ENCODE measurements around the gene CCSER2.

CCSER2 gene

DNA sequence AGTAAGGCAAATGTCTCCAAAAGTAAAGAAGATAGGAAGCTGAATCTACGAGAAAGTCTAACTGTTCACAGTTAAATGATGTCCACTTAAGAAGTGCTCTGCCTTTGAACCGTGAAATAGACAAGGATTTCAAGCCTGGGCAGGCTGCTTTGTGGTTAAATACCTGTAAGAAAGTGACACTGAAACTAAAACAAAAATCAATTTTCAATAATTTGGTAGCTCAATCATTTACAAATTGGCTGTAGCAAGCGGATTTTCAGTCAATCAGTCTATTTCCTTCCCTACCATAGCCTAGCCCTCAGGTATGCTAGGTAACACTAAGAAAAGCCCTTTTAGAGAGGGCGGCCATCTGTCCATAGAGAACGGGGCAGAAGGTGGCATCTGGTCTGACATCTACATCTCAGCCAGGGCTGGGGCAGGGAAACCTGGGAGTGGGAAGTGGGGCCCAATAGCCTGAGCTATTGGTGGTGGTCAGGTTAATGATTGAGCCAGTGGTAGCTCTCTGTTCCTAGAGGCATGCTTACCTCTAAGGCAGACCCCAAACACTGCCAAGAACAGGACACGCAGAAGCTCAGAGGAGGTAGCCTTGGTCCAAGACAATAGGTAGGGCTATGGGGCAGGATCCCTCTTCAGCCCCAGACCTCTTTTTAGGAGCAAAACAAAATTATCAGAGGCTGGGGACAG is 223.2 kb downstream of the CCSER2 start:
- DNase-seq, result no peak

DNA sequence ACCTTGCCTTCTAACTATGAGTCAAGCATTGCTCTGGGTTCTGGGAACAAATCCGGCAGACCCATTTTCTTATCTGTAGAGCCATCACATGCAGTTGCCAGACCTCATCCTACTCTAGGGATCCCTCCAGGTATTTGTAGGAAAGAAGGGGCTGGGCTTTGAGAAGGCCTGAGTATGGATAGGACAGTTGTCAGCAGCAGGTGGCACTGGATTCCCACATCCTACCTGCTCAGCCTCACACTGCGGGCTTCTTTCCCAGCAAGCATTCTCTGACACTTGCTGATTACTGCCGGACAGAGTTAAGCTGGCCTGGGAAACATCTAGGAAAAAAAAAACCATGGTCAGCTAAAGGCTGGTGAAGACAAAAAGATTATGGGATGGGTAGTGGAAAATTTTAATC is 224.1 kb downstream of the CCSER2 start:
- DNase-seq, result no peak

DNA sequence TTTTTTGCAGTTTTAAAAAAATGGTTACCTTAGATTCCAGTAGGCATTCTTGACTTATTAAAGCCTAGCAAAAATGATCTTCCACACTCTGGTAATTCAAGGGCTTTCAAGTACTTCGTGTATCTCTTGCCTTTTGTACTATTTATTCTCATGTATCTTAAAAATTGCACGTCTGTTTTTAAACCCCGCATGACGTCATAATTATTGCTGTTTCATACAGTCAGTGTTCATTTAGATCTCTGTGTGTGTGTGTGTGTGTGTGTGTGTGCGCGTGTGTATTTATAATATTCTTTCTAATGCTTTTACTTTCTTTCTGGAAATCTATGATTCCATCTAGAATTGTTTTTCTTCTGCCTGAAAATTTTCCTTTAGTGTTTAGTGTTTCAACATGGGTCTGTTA is 234.2 kb downstream of the CCSER2 start:
- DNase-seq, result no peak

DNA sequence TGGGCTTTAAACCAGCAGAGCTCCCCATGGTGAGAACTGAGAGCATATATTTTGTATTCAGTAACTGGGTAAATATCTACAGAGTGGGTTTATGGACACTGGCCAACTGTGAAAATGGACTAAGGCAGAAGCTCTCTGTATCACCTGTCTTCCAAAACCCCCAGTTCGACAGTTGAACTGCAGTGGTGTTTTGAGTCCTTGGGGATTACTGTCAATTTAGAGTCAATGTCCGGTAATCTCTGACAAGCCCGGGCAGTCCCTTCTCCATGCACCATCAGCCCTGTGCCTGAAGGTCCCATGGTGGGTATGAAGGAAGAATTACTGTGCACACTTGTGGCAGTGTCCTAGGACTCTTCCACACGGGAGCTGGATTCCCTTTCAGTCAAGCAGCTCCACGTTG is 235.0 kb downstream of the CCSER2 start:
- DNase-seq, result no peak

DNA sequence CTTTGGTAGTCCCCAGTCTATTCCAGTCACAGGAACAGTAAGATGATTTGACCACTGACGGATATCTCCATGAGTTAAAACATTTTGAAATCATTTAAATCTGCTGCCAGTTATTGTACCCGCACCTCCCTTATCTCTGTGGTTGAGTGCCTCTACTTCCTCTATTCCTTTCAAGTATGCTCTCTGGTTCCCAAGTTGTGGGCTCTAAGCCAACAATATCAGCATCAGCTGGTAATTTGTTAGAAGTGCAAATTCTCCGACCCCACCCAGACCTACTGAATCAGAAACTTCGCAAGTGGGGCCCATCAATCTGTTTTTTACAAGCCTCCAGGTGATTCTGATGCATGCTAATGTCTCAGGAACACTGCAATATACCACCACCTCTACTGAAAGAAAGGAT is 235.5 kb downstream of the CCSER2 start:
- no peak for DNase-seq

DNA sequence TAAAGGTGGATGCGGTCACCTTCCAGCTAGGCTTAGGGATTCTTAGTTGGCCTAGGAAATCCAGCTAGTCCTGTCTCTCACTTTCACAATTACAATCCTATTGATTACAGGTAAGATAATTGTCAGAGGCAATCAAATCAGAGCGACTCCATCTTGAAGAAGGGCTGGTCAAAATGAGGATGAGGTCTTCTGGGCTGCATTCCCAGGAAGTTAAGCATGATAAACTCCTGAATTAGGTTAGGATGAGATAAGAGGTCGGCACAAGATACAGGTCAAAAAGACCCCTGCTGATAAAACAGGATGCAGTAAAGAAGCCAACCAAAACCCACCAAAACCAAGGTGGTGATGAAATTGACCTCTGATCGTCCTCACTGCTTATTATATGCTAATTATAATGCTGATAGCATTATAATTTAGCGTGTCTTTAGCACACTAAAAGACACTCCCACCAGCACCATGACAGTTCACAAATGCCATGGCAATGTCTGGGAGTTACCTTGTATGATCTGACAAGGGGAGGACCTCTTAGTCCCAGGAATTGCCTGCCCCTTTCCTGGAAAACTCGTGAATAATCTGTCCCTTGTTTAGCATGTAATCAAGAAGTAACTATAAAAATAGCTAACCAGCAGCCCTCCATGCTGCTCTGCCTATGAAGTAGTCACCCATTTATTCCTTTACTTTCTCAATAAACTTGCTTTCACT is 237.6 kb downstream of the CCSER2 start:
- DNase-seq, result no peak

DNA sequence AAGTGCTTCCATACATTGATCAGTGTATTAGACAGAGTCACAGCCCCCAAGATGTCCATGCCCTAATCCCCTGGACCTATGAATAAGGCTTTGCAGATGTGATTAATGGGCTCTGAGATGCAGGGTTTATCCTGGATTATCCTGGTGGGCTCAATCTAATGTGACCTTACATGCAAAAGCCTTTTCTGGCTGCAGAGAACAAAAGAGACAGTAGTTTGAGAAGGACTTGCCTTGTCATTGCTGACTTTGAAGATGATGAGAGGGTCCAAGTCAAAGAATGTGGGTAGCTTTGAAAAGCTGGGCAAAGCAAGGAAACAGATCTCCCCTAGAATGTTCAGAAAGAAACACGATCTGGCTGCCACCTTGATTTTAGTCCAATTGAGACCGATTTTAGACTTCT is 238.7 kb downstream of the CCSER2 start:
- DNase-seq, result no peak

All from activated T-cell treated with anti-CD3 and anti-CD28 coated beads for 4 hours (primary cell).